KOPT-K1 (cell line): ENCODE results near the gene DPP6.

ENCODE experiments used
- H3K27ac ChIP-seq: fragments of 200-600 bp; sonication (generic); 2 replicates; pipeline ENCODE4 v1.5.1; 2016; ENCODE audit warnings: antibody characterized with exemption, mild to moderate bottlenecking, low read depth, low read length; ENCODE audit not compliant: poor library complexity, severe bottlenecking
- H3K36me3 ChIP-seq: fragments of 200-600 bp; sonication (generic); 2 replicates; pipeline ENCODE4 v1.5.1; 2017; ENCODE audit warnings: antibody characterized with exemption, mild to moderate bottlenecking, low read length, moderate library complexity; ENCODE audit not compliant: insufficient read depth
- H3K9me3 ChIP-seq: fragments of 200-600 bp; sonication (generic); 2 replicates; pipeline ENCODE4 v1.5.1; 2017; ENCODE audit warnings: antibody characterized with exemption, low read length, mild to moderate bottlenecking; ENCODE audit not compliant: insufficient read depth, poor library complexity, severe bottlenecking

Gene DPP6

DNA sequence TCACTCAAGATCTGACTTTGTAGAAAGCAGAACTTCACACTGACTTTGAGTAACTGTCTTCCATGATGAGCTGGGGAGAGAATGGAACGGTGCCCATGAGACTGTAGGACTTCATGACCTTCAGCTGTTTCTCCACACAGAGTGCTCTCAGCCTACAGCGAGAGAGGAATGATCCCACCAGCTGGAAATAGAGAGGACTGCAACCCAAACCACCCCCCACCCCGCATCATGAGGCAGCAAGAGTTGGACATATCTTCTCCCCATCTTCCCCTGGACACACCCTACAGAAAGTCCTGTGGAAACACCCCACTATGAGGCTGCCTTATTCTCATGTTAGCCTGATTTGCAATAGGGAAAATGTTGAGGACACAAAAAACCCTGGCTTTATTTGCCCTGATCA, 638.2 kb downstream of the DPP6 start:
- no peaks in the 10 kb centered on the region for H3K9me3 ChIP-seq
- H3K27ac ChIP-seq, result no peak overlapping the region
- no peaks in the 10 kb centered on the region for H3K36me3 ChIP-seq

DNA sequence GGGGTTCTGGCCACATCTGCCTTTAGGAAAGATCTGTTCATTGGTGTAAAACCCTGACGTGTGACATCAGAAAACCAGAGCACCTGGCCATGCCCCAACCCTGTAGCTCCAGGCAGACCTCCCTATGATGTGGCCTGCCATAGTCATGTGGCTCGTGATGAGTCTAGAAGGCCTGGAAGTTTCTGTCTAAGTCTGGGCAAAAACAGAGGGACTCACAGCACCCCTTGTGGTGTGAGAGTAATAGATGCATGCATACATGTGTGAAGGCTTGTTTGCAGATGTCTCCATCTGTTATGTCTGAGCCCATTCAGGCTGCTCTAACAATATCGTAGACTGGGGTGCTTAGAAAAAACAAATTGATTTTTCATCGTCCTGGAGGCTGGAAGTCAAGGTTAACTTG, 641.5 kb downstream of the DPP6 start:
- Histone ChIP-seq H3K27ac (no peak overlapping the region), H3K36me3 (no peaks in the 10 kb centered on the region), H3K9me3 (no peaks in the 10 kb centered on the region)

DNA sequence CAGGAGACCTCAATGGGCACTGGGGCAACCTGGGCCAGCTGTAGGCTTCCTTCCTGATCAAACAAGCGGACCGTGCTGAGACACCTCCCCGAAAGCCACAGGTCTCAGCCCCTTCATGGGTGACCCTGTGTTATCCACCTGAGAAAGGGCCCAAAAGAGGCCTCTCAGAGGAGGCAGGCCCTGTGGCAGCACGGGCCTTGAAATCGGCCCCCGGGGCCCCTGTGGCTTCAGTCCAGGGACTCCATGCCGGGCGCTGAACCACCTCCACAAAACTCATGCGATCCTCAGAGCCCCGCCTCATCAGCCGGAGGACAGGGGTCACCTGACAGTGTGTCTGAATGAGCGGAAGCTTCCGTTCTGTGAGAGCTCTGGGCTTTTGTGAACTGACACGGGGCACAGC, 643.6 kb downstream of the DPP6 start:
- no peaks in the 10 kb centered on the region for H3K36me3 ChIP-seq
- H3K27ac ChIP-seq, result no peak overlapping the region
- H3K9me3 ChIP-seq, result no peaks in the 10 kb centered on the region

DNA sequence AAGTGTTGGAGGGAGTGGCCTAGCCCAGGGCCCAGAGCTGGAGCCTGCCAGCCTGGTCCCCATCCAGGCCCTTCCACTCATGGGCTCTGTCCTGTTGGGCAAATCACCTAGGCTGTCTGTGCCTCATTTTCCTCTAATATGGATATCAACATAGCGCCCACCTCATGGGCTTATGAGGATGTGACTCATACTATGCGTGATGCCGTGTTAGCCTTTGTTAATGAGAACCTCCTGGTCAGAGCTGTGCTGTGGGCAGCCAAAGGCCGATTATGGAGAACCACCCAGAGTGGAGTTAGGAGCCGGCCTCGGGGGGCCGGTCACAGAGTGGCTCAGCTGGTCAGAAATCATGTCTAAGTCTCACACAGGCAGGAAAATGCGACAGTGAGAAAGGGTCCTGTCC, 644.4 kb downstream of the DPP6 start:
- Histone ChIP-seq H3K9me3 (no peaks in the 10 kb centered on the region), H3K36me3 (no peaks in the 10 kb centered on the region), H3K27ac (no peak overlapping the region)

DNA sequence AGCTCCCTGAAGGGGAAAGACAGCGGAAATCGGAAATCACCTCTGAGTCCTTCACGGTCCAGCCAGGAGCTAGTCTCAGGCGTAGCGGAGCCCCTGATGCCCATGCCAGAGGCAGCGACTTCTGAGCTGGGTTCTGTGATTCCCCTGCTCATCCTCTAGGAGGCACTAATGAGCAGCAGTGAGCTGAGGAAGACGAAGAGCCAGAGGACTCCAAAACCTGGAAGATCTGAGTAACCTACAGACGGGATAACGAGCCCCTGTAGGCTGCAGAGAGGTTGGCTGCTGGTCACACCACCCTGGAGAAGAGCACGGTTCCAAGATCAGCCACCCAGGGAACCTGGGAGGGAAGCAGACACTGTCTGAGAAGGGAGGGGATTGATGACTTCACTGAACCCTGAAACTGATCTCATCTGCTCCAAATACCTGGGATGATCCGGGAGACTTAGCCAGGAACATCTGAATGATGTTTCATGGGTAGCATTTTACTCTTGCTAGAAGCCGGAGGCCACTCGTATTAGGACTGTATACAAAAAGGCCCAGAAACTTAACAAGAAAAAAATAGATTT, 646.6 kb downstream of the DPP6 start:
- no peak overlapping the region for H3K27ac ChIP-seq
- H3K36me3 ChIP-seq, result no peaks in the 10 kb centered on the region
- H3K9me3 ChIP-seq, result peaks cover 1% of the 10 kb centered on the region

DNA sequence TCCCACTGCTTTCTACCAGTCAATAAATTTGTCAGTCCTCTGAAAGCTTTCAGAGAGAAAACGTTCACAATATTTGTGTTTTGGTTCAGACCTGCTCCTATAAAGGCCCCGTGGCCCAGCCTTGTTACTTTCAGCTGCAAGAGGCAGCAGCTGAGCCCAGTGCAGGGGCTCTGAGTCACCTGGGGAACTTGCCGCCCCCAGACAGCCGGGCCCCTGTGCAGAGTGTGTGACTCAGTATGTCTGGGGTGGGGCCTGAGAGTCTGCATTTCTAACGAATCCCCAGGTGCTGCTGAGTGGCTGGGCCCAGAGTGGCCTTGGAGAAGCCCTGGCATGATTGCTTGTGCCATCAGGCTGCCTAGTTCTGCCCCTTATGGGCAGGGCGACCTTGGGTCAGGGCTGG, 647.2 kb downstream of the DPP6 start:
- Histone ChIP-seq H3K36me3 (no peaks in the 10 kb centered on the region), H3K27ac (no peak overlapping the region), H3K9me3 (peaks cover 7% of the 10 kb centered on the region)

DNA sequence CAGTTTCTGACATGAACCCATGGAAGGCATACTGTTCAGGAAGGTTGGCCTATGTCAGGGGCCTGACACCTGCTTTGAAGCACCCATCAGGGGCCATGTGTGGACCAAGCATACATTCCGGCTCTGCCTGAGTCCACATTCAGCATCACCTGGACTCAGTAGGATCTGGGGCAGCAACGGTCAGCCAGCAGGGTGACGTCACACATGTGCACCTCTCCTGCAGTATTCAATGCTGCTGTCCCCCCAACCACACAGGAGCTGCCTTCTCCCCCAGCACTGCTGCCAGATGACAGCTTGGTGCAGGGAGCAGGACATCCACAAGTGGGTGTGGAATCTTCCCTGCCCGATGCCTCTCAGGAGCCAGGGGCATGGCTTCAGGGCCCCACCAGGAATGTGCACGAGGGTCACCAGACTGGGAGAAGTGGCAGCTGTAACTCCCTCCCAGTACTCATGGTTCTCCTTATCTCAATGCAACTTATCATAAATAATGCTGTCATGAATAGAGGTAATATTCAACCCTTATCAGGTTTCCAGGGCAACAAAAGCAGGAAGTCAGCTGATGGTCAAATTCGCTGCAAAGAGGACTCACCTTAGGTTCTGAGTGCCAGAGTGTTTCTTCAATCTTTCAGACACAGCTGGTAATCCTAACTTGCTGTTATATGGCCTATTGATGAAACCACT, 657.8 kb downstream of the DPP6 start:
- Histone ChIP-seq H3K9me3 (peaks cover 40% of the 10 kb centered on the region), H3K27ac (no peak overlapping the region), H3K36me3 (no peaks in the 10 kb centered on the region)

DNA sequence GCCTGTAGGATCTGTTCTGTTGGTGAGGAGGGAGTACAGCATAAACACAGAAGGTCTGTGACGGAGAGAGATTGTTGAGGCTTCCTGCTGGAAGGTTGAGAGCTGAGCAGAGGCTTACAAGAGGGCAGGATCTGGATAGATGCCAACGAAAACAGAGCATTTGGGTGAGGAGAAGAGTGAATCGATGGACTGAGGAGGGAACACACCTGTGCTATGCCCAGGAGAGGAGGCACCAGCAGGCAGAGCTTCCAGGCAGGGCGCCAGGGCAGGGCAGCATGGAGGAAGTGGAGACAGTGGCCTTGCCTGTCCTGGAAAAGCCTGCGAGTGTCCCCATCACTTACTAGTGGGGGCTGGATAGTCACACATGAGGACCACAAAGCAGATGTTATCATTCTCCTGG, 667.8 kb downstream of the DPP6 start:
- Histone ChIP-seq H3K27ac (no peak overlapping the region), H3K36me3 (no peaks in the 10 kb centered on the region), H3K9me3 (peaks cover 4% of the 10 kb centered on the region)

DNA sequence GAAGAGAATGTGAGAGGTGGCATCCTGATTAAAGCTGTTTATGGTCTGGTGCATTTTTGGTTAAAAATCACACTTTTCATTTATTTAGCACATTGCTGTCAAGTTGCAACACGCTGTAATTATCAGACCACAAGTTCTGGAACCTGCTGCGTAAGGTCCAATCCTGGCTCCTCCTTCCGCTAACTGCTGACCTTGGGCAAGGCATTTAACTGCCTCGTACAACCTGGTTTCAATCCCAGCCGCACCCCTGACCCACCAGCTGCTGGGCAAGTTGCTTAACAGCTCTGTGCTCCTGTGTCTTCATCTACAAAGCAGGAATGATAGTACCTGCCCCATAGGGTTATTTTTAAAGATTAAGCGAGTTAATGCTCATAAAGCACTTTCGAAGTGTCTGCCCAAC, 668.9 kb downstream of the DPP6 start:
- H3K27ac ChIP-seq, result no peak overlapping the region
- H3K9me3 ChIP-seq, result peaks cover 15% of the 10 kb centered on the region
- H3K36me3 ChIP-seq, result no peaks in the 10 kb centered on the region

DNA sequence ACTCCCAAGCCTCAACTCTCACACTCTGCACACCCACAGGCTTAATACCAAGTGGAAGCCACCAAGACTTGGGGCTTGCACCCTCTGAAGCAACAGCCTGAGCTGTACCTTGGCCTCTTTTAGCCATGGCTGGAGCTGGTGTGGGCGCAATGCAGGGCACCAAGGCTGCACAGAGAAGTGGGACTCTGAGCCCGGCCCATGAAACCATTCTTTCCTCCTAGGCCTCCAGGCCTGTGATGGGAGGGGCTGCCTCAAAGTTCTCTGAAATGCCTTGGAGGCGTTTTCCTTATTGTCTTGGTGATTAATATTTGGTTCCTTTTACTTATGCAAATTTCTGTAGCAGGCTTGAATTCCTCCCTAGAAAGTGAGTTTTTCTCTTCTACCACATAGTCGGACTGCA, 674.2 kb downstream of the DPP6 start:
- Histone ChIP-seq H3K9me3 (peaks cover 37% of the 10 kb centered on the region), H3K27ac (no peak overlapping the region), H3K36me3 (no peaks in the 10 kb centered on the region)

DNA sequence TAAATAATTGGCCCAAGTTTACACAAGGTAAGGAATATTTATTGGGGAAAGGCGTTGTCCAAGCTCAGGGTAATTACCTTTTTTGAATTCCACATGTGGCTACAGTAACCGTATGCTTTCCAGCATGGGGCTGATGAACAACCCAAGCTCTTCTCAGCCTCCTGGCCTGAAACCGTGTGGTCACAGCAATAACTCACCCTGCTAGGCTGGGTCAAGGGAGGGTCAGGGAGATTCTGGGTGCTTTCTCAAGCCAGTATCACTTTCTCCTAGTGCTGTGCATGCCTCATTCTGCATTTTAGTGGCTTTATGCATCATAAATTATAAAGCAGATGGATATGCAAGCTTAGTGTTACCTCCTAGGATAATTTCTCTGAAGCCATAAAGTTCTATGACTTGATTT, 676.9 kb downstream of the DPP6 start:
- Histone ChIP-seq H3K27ac (no peak overlapping the region), H3K36me3 (no peaks in the 10 kb centered on the region), H3K9me3 (peaks cover 37% of the 10 kb centered on the region)

DNA sequence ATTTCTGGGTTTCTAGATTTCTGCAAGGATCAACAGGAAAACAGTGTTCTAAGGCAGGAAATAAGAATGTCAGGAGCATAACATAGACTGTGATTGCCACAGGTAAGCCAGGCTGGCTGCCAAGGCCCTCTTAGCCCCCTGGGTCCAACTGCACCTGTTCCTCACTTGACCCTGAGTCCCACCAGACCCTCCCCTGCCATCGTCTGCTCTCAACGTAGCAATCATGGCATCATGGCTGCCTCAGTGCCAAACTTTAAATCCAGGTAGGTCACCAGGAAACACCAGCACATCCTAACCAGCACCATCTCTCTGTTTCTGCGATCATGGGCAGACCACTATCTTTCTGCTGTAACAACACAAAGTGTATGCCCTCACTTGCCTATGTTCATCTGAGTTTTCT, 683.6 kb downstream of the DPP6 start:
- H3K27ac ChIP-seq, result no peak overlapping the region

DNA sequence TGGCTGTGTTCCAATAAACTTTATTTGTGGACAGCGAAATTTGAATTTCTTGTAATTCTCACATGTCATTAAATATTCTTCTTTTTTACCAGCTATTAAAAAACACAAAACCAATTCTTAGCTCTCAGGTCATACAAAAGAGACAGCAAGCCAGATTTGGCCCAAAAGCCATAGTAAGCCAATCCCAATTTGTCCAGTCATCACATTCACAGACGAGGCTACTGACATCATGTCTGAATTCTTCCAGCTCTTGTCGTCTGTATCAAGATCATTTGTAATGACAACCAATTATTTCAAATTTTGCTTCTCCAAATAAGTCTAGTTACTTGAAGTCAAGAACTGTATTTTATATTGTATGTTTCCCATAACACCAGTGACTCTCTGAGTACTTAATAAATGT, 684.2 kb downstream of the DPP6 start:
- Histone ChIP-seq H3K36me3 (no peaks in the 10 kb centered on the region), H3K9me3 (no peaks in the 10 kb centered on the region), H3K27ac (no peak overlapping the region)

More for the DNA sequence above, 683.6 kb downstream of the DPP6 start:
- H3K9me3 ChIP-seq, result no peaks in the 10 kb centered on the region
- H3K36me3 ChIP-seq, result no peaks in the 10 kb centered on the region

DNA sequence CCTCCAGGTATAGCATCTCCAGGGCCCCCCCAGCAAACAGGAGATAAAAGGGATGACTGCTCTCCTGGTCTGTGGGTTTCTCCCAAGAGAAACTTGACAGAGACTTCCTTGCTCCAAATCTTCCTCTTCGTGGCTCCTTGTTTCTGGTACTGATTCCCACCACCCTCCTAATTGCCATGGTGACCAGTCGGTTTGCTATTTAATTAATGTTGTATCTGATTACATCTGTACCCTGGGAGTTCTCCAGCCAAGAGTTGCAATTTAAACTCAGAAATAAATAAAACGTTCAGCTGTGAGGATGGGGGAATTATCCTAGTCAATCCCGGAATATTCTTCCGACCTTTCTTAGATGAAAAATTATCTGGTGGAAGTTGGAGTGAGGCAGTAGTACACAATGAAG, 686.0 kb downstream of the DPP6 start:
- Histone ChIP-seq H3K27ac (no peak overlapping the region), H3K36me3 (no peaks in the 10 kb centered on the region), H3K9me3 (no peaks in the 10 kb centered on the region)

DNA sequence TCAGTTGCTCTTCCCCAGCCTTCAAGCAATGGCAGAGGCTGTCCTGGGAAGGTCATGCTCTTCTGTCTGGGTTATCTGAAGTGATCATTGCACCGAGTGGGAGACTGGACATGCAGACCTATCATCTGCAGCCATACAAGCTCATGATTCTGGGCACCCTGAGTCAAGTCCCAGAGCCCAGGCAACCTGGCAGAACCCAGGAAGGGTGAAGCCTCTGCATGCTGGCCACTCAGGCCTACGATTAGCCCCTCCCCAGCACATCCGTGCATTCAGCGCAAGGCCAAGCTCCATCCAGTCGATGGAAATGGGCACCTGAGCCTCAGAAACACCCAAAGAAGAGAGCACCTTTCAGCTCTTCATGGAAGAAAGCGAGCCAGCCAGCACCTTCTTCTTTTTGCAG, 688.9 kb downstream of the DPP6 start:
- H3K9me3 ChIP-seq, result no peaks in the 10 kb centered on the region
- no peak overlapping the region for H3K27ac ChIP-seq

DNA sequence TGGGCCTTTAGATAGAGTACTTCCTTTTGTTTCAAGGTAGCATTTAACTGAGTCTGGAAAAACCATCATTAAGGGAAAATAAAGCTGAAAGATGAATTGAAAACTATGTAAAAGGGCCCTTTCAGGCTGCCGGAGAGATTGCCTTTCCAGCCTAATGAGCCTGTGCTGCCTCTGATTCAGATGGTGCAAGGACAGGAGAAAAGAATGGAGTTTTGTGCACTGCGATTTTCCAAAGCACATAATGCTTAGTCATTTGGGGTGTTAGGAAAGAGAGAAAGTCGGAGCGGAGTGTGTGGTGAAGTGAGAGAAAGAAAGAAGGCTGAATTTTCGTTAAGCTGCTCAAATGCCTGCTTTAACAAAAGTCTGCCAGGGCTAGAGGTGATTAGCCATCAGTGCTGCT, 691.0 kb downstream of the DPP6 start:
- no peaks in the 10 kb centered on the region for H3K36me3 ChIP-seq
- H3K27ac ChIP-seq, result no peak overlapping the region
- no peaks in the 10 kb centered on the region for H3K9me3 ChIP-seq

More for the DNA sequence above, 688.9 kb downstream of the DPP6 start:
- H3K36me3 ChIP-seq, result no peaks in the 10 kb centered on the region
